ENCODE data around the gene DDX55. TPM values are rescaled to one million over a fixed set of nuclear protein-coding genes. Genes with fewer than 3 reads are reported as not detected.

DDX55 gene
- total RNA-seq, 1 experiment from 2014 or later, result 50.0 TPM

DNA sequence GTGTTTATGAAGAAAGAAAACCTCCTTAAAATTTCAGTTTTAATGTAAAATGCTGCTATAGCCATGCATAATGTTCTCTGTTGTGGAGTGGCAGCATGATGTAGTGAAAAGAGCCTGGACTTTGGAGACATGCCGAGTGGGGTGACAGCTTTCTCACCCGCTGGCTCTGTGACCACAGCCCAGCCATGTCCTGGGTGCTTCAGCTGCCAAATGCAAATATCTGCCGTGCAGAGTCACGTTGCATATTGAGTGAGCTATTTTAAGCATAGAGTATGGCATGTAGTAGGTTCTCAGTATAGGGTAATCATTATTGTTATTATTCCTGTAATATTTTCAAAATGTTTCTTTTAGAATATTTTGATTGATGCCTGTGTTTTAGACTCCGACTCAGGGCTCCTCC, 53.5 kb downstream of the DDX55 start:
- Histone ChIP-seq H3K79me2 (ENCODE audit: low read length) (no peaks in the 10 kb centered on the region), H3K9me2 (replicated peaks; ENCODE audit: low read length) (no peaks in the 10 kb centered on the region), H3K4me3 (ENCODE audit: low read length) (no peak overlapping the region), H3K36me3 (ENCODE audit: low read depth, low read length) (peaks cover 24% of the 10 kb centered on the region), H3K9ac (ENCODE audit: low read length) (no peak overlapping the region), H3K27me3 (ENCODE audit: low read length) (no peaks in the 10 kb centered on the region), H2AFZ (ENCODE audit: low read length) (no peak overlapping the region), H3F3A (ENCODE audit: low read length, unreplicated experiment) (peaks cover 10% of the 10 kb centered on the region), H3K4me1 (ENCODE audit: insufficient read depth, low read length) (peaks cover 11% of the 10 kb centered on the region), H3K4me2 (ENCODE audit: low read length) (no peak overlapping the region), H3K27ac (ENCODE audit: low read length) (no peak overlapping the region), H3K9me3 (ENCODE audit: low read length) (no peaks in the 10 kb centered on the region), H4K20me1 (ENCODE audit: low read length) (no peaks in the 10 kb centered on the region)
- ATAC-seq, result no peak
- no TSS peak for BruUV-seq (replicated peaks)
- no peak for DNase-seq
- TF ChIP-seq EZH2phosphoT487 (IDR thresholded peaks at IDR 0.05; ENCODE audit: borderline replicate concordance, low read length) (no peak), CTCF (conservative IDR thresholded peaks at IDR 0.05; ENCODE audit: low read depth, low read length) (no peak), EZH2 (IDR thresholded peaks at IDR 0.05; ENCODE audit: low read length, unreplicated experiment) (no peak)
- POLR2A ChIA-PET (ENCODE audit: unreplicated experiment), result no interaction called here
- intact Hi-C loops (cut with micrococcal nuclease), result no loop called here
- CTCF ChIA-PET, result no interaction called here

DNA sequence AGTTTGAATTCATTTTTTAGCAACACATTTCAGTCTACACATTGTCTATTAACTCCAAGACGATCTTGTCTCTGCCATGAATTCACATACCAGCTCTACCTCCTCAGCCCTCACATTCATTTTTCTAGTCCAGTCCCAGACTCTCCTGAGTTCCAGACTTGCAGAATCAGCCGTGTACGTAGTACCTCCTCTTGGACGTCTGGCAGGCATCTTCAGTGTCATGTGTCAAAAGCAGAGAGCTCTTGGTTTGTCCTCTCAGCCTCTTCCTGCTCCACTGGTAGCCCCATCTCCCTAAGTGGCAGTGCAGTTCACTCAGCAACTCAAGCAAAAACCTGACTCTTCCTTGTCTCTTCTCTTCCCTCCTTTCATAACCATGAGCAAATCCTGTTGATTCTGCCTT, 54.5 kb downstream of the DDX55 start:
- Histone ChIP-seq H3K9ac (ENCODE audit: low read length) (no peak overlapping the region), H3K4me3 (ENCODE audit: low read length) (no peak overlapping the region), H2AFZ (ENCODE audit: low read length) (no peak overlapping the region), H3K27ac (ENCODE audit: low read length) (no peak overlapping the region), H3K9me2 (replicated peaks; ENCODE audit: low read length) (no peaks in the 10 kb centered on the region), H3K27me3 (ENCODE audit: low read length) (no peaks in the 10 kb centered on the region), H3F3A (ENCODE audit: low read length, unreplicated experiment) (peaks cover 18% of the 10 kb centered on the region), H4K20me1 (ENCODE audit: low read length) (no peaks in the 10 kb centered on the region), H3K36me3 (ENCODE audit: low read depth, low read length) (peaks cover 17% of the 10 kb centered on the region; the same call in 1 of the 2 replicates), H3K79me2 (ENCODE audit: low read length) (no peaks in the 10 kb centered on the region), H3K4me1 (ENCODE audit: insufficient read depth, low read length) (peaks cover 20% of the 10 kb centered on the region), H3K9me3 (ENCODE audit: low read length) (no peaks in the 10 kb centered on the region), H3K4me2 (ENCODE audit: low read length) (no peak overlapping the region)
- no peak for DNase-seq
- BruUV-seq (replicated peaks), result no TSS peak
- POLR2A ChIA-PET (ENCODE audit: unreplicated experiment), result no interaction called here
- TF ChIP-seq EZH2 (IDR thresholded peaks at IDR 0.05; ENCODE audit: low read length, unreplicated experiment) (no peak), CTCF (conservative IDR thresholded peaks at IDR 0.05; ENCODE audit: low read depth, low read length) (no peak), EZH2phosphoT487 (IDR thresholded peaks at IDR 0.05; ENCODE audit: borderline replicate concordance, low read length) (no peak)
- ATAC-seq, result no peak
- intact Hi-C loops (cut with micrococcal nuclease), result no loop called here
- CTCF ChIA-PET, result interaction anchor here (0.5 kb wide), 1 partner anchor 13 kb away, joined by 3 read pairs; no protein-coding TSS in a partner anchor

- Histone ChIP-seq H3K4me1 (ENCODE audit: insufficient read depth, low read length) (peaks cover 27% of the 10 kb centered on the region), H3K9me3 (ENCODE audit: low read length) (no peaks in the 10 kb centered on the region), H3K4me2 (ENCODE audit: low read length) (no peak overlapping the region), H3K36me3 (ENCODE audit: low read depth, low read length) (peaks cover 17% of the 10 kb centered on the region; the same call in 1 of the 2 replicates), H3K27ac (ENCODE audit: low read length) (no peak overlapping the region), H2AFZ (ENCODE audit: low read length) (no peak overlapping the region), H4K20me1 (ENCODE audit: low read length) (no peaks in the 10 kb centered on the region), H3K27me3 (ENCODE audit: low read length) (no peaks in the 10 kb centered on the region), H3F3A (ENCODE audit: low read length, unreplicated experiment) (peaks cover 18% of the 10 kb centered on the region), H3K79me2 (ENCODE audit: low read length) (no peaks in the 10 kb centered on the region), H3K9ac (ENCODE audit: low read length) (no peak overlapping the region), H3K4me3 (ENCODE audit: low read length) (no peak overlapping the region), H3K9me2 (replicated peaks; ENCODE audit: low read length) (no peaks in the 10 kb centered on the region)
- ChIA-PET CTCF (no interaction called here), POLR2A (ENCODE audit: unreplicated experiment) (no interaction called here)
- DNase-seq, result no peak
- BruUV-seq (replicated peaks), result no TSS peak
- TF ChIP-seq EZH2 (IDR thresholded peaks at IDR 0.05; ENCODE audit: low read length, unreplicated experiment) (no peak), EZH2phosphoT487 (IDR thresholded peaks at IDR 0.05; ENCODE audit: borderline replicate concordance, low read length) (no peak), CTCF (conservative IDR thresholded peaks at IDR 0.05; ENCODE audit: low read depth, low read length) (no peak)
- intact Hi-C loops (cut with micrococcal nuclease), result no loop called here
- no peak for ATAC-seq
These were observed 55.3 kb downstream of the DDX55 start for GRCh38 chr12:123657211-123657610.

All from PC-3 (cell line).